GM11168 (cell line): ENCODE results near the gene NKAIN2.

Experiments used
- in situ Hi-C: fragments of 300-500 bp; cut with MboI; formaldehyde crosslinking; loops from one replicate; pipeline ENCODE4 v1.12.0; 2022; ENCODE audit warnings: low sequenced_read_pairs; ENCODE audit not compliant: unreplicated experiment

The NKAIN2 gene

DNA sequence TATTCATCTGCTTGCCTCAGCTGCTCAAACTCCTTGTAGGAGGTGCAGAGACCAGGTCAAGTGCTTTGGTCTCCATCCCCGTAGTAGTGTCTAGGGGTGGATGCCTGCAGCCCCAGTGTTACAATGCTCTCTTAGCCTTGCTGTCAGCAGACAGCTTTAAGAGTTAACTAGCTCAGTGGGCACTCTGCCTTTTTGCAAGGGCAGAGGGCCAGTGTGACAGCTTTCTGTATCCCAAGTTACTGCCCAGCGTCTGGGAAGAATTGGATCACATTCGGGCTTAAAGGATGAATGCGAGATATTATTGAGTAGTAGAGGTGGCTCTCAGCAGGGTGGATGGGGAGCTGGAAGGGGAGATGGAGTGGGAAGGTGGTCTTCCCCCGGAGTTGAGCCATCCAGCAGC is 818.7 kb downstream of the NKAIN2 start:
- in situ Hi-C loops = no loop called here

DNA sequence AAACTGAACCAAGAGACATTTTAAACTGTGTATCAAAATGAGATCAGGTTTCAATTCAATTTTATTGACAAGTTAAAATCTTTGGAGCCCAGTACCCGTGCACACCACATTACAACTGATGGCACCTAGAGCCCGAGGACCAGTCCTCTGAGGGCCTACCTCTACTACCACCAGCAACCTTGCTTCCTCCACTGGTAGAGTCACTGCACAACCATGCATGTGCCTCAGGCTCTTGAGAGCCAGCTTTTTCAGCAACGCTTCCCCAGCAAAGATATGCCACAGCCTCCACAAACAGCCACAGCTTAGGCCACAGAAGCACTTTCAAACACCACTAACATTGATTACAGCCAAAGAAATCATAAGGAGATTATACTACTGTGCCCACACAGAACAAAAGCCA is 830.0 kb downstream of the NKAIN2 start:
- in situ Hi-C loops = no loop called here

- in situ Hi-C loops = no loop called here
These were observed 836.8 kb downstream of the NKAIN2 start for GRCh38 chr6:124640432-124640831.

DNA sequence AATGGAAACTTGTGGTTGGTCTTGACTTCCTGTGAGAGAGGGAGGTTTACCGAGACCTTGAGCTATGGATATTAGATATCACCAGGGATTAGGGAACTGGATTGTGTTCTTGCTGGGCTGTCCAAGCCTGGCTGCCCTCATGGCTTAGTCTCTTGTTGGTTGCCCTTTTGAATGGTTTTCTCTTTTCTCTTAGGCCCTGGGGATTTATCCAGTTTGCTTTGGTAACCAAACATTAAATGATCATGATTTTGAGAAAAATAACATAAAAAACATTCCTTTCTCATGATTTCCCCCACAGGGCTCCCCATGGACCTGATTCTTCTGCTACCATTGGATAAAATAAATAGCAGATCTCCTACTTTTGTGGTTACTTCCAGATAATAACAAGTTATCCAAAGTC is 852.2 kb downstream of the NKAIN2 start:
- in situ Hi-C loops = no loop called here

DNA sequence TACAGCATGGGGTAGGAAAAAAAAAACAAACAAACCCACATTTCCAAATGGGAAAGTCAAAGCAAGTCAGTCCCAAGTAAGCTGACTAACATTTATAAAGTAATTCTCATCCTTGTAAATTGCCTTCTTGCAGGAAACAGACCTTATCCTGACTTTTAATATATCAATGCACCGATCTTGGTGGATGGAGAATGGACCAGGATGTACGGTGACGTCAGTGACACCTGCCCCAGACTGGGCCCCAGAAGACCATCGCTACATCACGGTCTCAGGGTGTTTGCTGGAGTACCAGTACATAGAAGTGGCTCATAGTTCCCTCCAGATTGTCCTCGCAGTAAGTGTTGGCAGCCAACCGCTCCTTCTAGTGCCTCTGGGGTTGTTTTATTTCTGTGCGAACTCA is 854.4 kb downstream of the NKAIN2 start:
- in situ Hi-C loops = no loop called here

DNA sequence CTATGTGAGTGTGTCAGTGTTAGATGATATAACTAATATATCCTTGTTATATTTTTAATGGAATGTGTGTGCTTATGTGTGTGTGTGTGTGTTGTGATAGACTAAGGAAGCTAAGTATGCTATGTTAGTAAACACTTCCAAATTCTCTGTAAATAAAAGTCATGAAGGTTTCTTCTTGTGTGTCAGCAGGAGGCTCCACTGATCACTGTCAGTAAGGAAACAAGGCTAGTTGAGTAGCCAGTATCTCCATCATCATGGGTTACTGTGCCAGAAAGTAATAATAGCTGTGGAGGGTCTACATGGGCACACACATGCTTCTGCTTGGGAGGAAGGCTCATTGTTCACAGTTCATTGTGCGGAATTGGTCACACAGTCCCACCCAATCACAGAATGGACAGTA is 855.8 kb downstream of the NKAIN2 start:
- in situ Hi-C loops = no loop called here

DNA sequence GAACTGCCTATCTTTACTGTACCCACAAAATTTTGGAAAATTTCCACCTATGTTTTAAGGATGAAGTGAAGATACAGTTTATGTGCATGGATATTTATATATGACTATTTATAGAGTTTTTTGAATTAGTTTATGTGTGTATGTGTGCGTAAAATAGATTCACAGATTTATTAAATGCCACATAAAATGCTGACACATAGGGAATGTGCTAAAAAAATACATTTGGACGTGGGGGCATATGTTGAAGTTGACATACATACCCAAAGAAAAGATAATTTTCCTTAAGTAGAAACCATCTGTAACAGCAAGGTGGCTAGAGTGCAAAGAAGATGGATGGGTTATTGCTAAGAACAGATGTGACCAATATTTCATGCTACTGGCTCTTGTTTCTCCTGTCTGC is 856.5 kb downstream of the NKAIN2 start:
- in situ Hi-C loops = no loop called here

DNA sequence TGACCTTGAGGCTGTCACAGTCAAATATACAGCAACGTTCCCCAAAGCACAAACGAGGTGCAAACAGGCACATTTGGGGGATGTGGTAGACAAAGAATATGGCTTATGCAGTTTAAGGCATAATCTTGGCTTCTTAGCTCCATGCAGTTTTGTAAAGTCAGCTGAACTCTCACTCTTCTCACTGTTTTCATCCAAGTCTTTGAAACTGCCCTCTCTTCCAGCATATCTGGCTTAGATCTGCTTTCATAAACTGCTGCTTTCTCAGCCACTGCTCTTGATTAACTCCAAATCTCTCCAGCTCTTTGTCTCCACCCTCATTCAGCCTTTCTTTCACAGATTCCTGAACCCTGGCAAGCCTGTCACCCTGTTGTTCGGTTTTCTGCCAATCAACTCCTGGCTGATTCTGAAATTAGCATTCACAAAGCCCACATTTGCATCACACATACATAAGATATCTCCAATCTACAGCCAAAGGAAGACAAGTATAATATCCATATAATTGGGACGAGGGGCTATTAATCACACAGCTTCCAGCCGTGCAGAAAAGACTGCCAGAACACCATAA is 857.5 kb downstream of the NKAIN2 start:
- in situ Hi-C loops = no loop called here

GRCh38 chr6:124668028-124668427 is 864.4 kb downstream of the NKAIN2 start:
- in situ Hi-C loops = no loop called here

DNA sequence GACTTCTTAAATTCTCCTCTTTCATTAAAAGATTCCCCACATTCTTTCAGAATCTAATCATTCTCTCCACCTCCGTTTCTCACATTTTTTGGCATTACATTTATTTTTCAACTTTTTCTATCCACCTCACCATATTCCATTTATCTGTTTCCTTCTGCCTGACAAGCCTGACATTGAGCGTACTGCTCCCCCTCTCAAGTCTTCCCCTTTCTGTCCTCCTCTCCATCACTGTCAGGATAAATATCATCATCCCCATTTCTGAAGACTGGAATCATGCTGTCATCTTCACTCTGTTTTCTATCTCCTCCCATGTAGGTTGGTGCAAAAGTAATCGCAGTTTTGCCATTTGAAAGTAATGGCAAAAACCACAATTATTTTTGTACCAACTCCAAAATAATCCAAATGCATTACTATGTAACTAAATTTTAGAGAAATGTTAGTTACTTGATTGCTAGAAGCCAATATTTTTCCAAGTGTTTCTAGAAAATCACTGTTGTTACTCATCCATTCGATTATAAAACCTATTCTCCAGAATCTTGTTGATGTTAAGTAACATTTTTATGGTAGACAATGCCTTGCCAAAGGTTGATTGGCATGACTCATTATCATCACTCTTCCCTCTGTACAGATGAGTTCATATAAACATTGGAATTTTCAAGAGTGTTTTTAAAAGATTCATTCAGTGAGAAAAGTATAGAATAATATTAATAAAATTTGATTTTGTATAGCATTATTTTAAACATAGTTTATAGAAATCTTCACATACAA is 866.2 kb downstream of the NKAIN2 start:
- in situ Hi-C loops = no loop called here

DNA sequence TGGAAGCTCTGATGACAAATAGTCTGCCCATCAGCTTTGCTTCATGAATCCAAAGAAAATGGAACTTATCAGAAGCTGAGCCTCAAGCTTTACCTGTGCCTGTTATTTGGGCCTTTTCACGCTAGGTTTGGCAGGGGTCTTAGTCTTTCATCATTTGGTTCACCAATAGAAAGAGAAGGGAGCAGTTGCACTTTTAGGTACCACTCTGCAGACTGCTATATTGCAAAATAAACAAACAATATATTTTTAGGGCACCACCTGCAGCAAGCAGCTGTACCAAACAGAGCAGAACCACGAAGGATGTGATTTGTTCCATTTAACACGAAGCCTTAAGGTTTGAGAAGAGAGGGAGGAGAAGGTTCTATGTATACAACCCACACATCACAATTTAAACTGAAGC is 867.1 kb downstream of the NKAIN2 start:
- in situ Hi-C loops = no loop called here

- in situ Hi-C loops = no loop called here
These were observed 867.7 kb downstream of the NKAIN2 start for GRCh38 chr6:124671324-124671723.

GRCh38 chr6:124674042-124674441 is 870.4 kb downstream of the NKAIN2 start:
- in situ Hi-C loops = no loop called here

- in situ Hi-C loops = no loop called here
These were observed 872.4 kb downstream of the NKAIN2 start for GRCh38 chr6:124676033-124676432.

- in situ Hi-C loops = no loop called here
These were observed 874.2 kb downstream of the NKAIN2 start for GRCh38 chr6:124677874-124678273.

- in situ Hi-C loops = no loop called here
These were observed 875.7 kb downstream of the NKAIN2 start for GRCh38 chr6:124679387-124679786.

- in situ Hi-C loops = no loop called here
These were observed 879.1 kb downstream of the NKAIN2 start for GRCh38 chr6:124682751-124683150.

- in situ Hi-C loops = no loop called here
These were observed 879.8 kb downstream of the NKAIN2 start for GRCh38 chr6:124683507-124683906.

DNA sequence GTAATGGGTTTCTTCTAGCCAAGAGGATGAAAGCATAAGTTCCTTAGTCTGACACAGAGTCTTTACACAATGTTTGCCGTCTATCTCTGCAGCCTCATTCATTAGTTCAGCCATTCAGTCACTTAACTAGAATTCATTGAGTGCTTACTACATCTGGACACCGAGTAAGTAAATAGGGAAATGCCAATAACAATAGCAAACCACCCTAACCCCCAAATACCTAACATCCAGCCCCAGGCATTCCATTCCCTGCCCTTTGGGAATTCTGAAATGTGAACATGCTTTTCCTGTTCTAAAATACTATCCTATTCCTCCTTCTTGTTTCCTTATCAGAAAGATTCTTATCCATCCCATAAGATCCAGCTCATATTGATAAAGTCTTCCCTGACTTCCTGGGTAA is 881.0 kb downstream of the NKAIN2 start:
- in situ Hi-C loops = no loop called here

DNA sequence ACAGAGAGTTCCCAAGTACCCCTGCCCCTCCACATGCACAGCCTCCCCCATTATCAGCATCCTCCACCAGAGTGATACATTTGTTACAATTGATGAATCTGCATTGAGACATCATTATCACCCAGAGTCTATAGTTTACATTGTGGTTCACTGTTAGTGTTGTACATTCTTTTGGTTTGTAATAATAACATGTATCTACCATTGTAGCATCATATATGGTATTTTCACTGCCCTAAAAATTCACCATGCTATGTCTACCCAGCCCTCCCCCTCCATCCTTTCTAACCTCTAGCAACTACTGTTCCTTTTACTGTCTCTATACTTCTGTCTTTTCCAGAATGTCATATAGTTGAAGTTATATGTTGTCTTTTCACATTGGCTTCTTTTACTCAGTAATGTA is 884.7 kb downstream of the NKAIN2 start:
- in situ Hi-C loops = no loop called here

DNA sequence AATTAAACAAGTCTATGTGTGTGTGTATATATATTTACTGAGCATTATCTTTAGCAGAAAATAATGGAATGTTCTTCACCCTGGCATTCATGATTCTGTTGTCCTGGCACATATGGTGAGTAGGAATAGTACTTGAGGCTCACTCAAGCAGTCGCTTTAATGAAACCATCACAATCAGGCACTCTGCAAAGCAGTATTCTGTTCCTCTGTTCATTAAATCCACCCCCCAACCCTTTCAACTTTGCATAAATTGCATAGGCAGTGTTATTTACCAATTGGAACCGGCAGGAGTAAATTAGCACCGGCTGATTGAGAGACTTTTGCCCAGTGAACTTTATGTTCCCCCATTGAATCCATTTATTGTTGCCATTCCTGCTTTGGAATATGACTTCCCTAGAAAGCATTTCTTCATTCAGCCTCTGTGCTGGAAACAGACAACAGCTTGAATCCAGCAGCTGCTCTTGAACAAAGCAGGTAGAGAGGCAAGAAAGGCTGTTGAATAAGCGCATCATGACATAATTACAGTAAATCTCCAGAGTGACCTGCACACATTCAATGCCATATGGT is 890.6 kb downstream of the NKAIN2 start:
- in situ Hi-C loops = no loop called here

GRCh38 chr6:124699038-124699437 is 895.4 kb downstream of the NKAIN2 start:
- in situ Hi-C loops = no loop called here
